Esophagus muscularis mucosa (tissue), 4 donors: ENCODE measurements around the gene WDR48. TPM values are rescaled to one million over a fixed set of nuclear protein-coding genes. Genes with fewer than 3 reads are reported as not detected.
A peak's percentile ranks its signal among the peaks of the same experiment; 100 is the strongest.

ENCODE experiments used
- DNase-seq: peaks from one replicate; pipeline ENCODE4 v3.0.0-alpha.2; 2017; ENCODE audit errors: extremely low spot score
- H3K27ac ChIP-seq, 4 donors: fragments of 200-600 bp; sonication (generic); replicated peaks in 1 of 4; 1 replicate in 3 of 4; 2 replicates in 1 of 4; pipeline ENCODE4 v1.5.1; 2016 to 2019; ENCODE audit warnings: mild to moderate bottlenecking in 1 of 4
- H3K27me3 ChIP-seq, 4 donors: fragments of 200-600 bp; sonication (generic); one replicate each; pipeline versions ENCODE4 v1.5.1 to v1.6.0; 2016 to 2019
- H3K36me3 ChIP-seq, 4 donors: fragments of 200-600 bp; sonication (generic); one replicate each; pipeline ENCODE4 v1.5.1; 2016 to 2019
- H3K4me1 ChIP-seq, 4 donors: fragments of 200-600 bp; sonication (generic); one replicate each; pipeline ENCODE4 v1.5.1; 2016 to 2019
- H3K4me3 ChIP-seq, 4 donors: fragments of 200-600 bp; sonication (generic); 1 replicate in 2 of 4; 2 replicates in 2 of 4; pipeline ENCODE4 v1.5.1; 2016 to 2019; ENCODE audit warnings: mild to moderate bottlenecking in 4 of 4, moderate library complexity in 1 of 4
- H3K9me3 ChIP-seq, 4 donors: fragments of 200-600 bp; sonication (generic); 1 replicate in 3 of 4; 2 replicates in 1 of 4; pipeline ENCODE4 v1.5.1; 2016 to 2019
- CTCF ChIP-seq, 3 experiments: fragments of 200-600 bp in 2 of 3; fragments of 450-650 bp in 1 of 3; sonication (generic) in 2 of 3; IDR thresholded peaks; one replicate each; pipeline ENCODE4 v1.5.1; 2017 to 2019; ENCODE audit warnings: antibody characterized with exemption in 3 of 3, mild to moderate bottlenecking in 2 of 3, moderate library complexity in 1 of 3
- EP300 ChIP-seq: sonication (generic); formaldehyde crosslinking; IDR thresholded peaks from one replicate; pipeline ENCODE4 v1.6.1; 2017; ENCODE audit warnings: antibody characterized with exemption
- POLR2A ChIP-seq: fragments of 450-650 bp; IDR thresholded peaks from one replicate; pipeline ENCODE4 v1.6.1; 2017; ENCODE audit warnings: antibody characterized with exemption, moderate library complexity, mild to moderate bottlenecking, low read depth
- POLR2AphosphoS5 ChIP-seq, 2 donors: sonication (generic); formaldehyde crosslinking; IDR thresholded peaks; one replicate each; pipeline ENCODE4 v1.6.1; 2017; ENCODE audit warnings: antibody characterized with exemption in 2 of 2
- WGBS: methylation state at CpG from one replicate; pipeline ENCODE4 v1.1.5; 2018; 5-methylcytosine and 5-hydroxymethylcytosine counted together
- intact Hi-C: fragments of 100-400 bp; cut with DNase I; formaldehyde crosslinking; loops from one replicate; pipeline ENCODE4 v1.15.1; 2023
- total RNA-seq, 4 donors: library from RNA; depleted of rRNA; stranded (reverse); fragments of >200 nt; gene quantifications; one replicate each; pipeline versions ENCODE4 v1.1.0 to v1.2.1, GENCODE V29; 2016

WDR48 gene
- total RNA-seq, 4 donors from 2014 or later: 25.9 to 40.0 (median 29.8) TPM

DNA sequence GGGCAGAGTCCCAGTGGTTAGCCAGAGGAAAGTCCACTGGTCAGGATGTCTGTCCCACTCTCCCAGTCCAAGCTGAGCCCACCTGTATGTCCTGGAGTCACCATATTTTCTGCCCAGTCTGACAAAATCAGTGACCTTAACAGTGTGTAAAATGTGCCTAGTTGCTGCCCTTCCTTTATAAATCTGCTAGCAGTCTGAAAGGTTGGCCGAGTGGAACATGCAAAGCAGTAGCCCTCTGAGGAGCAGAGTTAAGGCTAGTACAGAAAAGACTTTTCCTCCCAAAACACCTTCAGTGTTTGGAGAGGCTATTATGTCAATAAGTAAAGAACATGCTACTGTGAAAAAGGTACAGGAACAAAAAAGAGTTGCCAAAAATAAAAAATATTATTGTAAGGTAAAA, 71.0 kb downstream of the WDR48 start:
- Histone ChIP-seq H3K9me3 (no peaks in the 10 kb centered on the region), H3K36me3 (peaks cover 4 to 34% (median 9%) of the 10 kb centered on the region in 4 donors), H3K4me3 (no peak overlapping the region), H3K4me1 (peaks cover 3 to 16% (median 11%) of the 10 kb centered on the region in 4 donors), H3K27ac (no peak overlapping the region), H3K27me3 (no peaks in the 10 kb centered on the region)
- 83% methylated on average over 1 of the region's 1 CpG for WGBS
- intact Hi-C loops: no loop called here
- DNase-seq: no peak
- TF ChIP-seq CTCF (IDR thresholded peaks at IDR 0.05) (no peak), POLR2AphosphoS5 (IDR thresholded peaks at IDR 0.05) (no peak), EP300 (no peak), POLR2A (no peak)

DNA sequence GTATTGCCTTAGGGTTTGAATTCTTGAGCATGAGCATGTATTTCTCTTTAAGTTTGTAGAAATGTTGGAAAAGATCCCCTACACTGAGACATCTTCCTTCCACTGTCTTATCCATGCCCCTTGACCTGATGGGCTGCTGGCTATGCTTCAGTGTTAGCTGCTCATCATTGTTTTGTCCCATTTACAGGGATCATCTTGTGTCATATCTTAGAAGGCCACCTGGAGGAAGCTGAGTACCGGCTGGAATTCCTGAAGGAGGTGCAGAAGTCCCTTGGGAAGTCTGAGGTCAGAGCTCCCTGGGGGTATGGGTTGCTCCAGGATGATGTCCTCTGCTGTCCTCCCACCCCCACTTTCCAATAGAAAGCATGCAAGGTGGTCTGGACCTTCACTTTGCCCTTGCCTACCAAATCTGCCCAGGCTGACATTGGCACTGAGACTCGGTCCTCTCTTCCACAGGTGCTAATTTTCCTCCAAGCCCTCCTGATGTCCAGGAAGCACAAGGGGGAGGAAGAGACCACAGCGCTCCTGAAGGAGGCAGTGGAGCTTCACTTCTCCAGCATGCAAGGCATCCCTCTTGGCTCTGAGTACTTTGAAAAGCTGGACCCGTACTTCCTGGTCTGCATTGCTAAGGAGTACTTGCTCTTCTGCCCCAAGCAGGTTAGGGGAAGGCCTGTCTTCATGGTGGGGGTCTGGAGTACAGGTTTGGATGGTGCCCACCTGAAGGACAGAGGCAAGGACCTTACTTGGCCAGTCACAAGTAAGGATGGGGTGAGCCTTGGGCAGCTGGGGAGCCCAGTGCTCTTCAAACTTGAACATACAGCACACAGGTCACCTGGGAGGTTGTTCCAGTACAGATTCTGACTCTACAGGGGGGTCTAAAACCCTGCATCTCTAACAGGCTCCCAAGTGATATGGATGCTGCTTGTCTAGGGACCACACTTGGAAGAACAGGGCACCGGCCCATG, 73.3 kb downstream of the WDR48 start:
- H3K27ac ChIP-seq: no peak overlapping the region
- H3K4me1 ChIP-seq: peaks cover 3 to 16% (median 11%) of the 10 kb centered on the region in 4 donors
- 69% methylated on average over 5 of the region's 5 CpGs for WGBS
- no peaks in the 10 kb centered on the region for H3K9me3 ChIP-seq
- H3K36me3 ChIP-seq: peaks cover 0 to 32% (median 6%) of the 10 kb centered on the region in 4 donors
- TF ChIP-seq POLR2A (no peak), EP300 (no peak), CTCF (IDR thresholded peaks at IDR 0.05) (peak; percentile 33 to 51 (median 34)), POLR2AphosphoS5 (IDR thresholded peaks at IDR 0.05) (peak; percentile 16 to 17)
- no peak overlapping the region for H3K4me3 ChIP-seq
- DNase-seq: no peak
- intact Hi-C loops: loop anchor here (5.0 kb wide), 1 partner anchor 167 kb away; no protein-coding TSS in a partner anchor
- no peaks in the 10 kb centered on the region for H3K27me3 ChIP-seq

GRCh38 chr3:39125841-39126500, 74.2 kb downstream of the WDR48 start:
- peaks cover 3 to 16% (median 11%) of the 10 kb centered on the region in 4 donors for H3K4me1 ChIP-seq
- no peak overlapping the region for H3K27ac ChIP-seq
- no peak for TF ChIP-seq POLR2AphosphoS5 (IDR thresholded peaks at IDR 0.05)
- no peak for TF ChIP-seq CTCF (IDR thresholded peaks at IDR 0.05)
- no peak for TF ChIP-seq EP300
- TF ChIP-seq POLR2A: no peak
- H3K9me3 ChIP-seq: no peaks in the 10 kb centered on the region
- intact Hi-C loops: loop anchor here (5.0 kb wide), 1 partner anchor 166 kb away; no protein-coding TSS in a partner anchor
- no peak for DNase-seq
- H3K27me3 ChIP-seq: no peaks in the 10 kb centered on the region
- 53% methylated on average over 10 of the region's 12 CpGs for WGBS
- H3K4me3 ChIP-seq: no peak overlapping the region
- peaks cover 0 to 25% (median 2%) of the 10 kb centered on the region in 4 donors for H3K36me3 ChIP-seq

DNA sequence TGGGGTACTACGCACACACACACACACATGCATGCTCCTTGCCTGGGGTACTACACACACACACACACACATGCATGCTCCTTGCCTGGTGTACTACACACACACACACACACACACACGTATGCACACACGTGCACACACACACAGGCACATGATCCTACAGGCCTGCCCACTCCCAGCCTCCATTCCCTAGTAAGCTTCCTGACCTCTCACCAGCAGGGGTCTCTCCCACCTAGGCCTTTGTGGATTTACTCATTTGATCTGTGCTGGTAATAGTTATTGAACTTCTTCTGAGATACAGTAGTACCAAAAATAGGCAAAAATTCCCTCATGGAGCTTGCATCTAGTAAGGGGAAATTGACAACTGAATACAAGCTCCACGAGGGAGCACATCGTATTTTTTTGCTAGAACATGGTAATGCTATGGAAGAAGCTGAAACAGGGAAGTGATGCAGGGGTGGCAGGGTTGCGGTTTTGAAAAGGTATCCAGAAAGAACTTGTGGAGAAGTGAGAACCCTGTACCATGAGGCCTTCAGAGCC, 74.8 kb downstream of the WDR48 start:
- Histone ChIP-seq H3K9me3 (no peaks in the 10 kb centered on the region), H3K27ac (no peak overlapping the region), H3K4me3 (no peak overlapping the region), H3K4me1 (peaks cover 3 to 16% (median 11%) of the 10 kb centered on the region in 4 donors), H3K36me3 (peaks cover 0 to 23% (median 0%) of the 10 kb centered on the region in 4 donors), H3K27me3 (no peaks in the 10 kb centered on the region)
- TF ChIP-seq EP300: no peak
- peak; percentile 52 to 62 (median 62) for TF ChIP-seq CTCF (IDR thresholded peaks at IDR 0.05)
- no peak for DNase-seq
- 51% methylated on average over 6 of the region's 6 CpGs for WGBS
- intact Hi-C loops: loop anchor here (5.0 kb wide), 1 partner anchor 166 kb away; no protein-coding TSS in a partner anchor
